Measurements from ENCODE around the gene MUC4.
"Not testable (repeated sequence)": the region's sequence is repeated elsewhere in the genome, so short reads cannot be mapped to it uniquely, and the experiment has no call there.

MUC4 gene

DNA sequence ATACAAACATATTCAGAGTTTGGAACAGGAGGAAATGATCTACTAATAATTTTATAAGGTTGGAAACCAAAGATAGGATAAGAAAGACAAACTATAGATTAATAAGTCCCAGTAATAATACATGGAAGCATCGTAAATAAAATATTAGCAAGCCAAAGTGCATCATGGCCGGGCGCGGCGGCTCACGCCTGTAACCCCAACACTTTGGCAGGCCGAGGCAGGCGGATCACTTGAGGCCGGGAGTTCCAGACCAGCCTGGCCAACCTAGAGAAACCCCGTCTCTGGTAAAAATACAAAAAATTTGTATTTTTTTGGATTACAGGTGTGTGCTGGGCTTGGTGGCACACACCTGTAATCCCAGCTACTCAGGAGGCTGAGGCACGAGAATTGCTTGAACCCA is 14.9 kb downstream of the MUC4 start:
- DNase-seq (ENCODE audit: insufficient read length) (no peak), FAIRE-seq (no peak)
- TF ChIP-seq POLR2A (IDR thresholded peaks at IDR 0.05; ENCODE audit: low read depth, low read length) = no peak

DNA sequence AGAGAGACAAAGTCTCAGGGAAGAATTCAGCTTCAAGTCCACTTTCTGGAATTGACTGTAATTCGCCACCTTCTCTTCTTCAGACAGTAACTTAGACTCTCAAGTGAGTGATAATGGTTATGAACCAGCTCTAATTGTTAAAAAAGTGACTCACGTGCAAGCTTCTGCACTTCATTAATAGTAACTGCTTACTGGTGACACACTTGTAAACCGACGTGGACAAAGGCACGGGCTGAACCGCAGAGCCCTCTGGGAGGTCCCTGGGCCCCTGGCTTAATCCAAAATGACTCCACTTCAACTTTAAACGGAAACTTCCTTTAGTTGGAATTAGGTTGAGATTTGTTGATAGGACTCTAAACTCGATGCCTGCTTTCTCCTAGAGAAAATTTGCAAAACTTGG is 17.0 kb downstream of the MUC4 start:
- no peak for FAIRE-seq
- DNase-seq (ENCODE audit: insufficient read length) = no peak

DNA sequence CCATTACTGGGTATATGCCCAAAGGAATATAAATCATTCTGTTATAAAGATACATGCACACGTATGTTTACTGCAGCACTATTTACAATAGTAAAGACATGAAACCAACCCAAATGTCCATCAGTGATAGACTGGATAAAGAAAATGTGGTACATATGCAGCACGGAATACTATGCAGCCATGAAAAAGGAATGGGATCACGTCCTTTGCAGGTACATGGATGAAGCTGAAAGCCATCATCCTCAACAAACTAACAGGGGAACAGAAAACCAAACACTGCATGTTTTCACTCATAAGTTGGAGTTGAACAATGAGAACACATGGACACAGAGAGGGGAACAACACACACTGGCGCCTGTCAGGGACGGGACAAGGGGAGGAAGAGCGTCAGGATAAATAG is 19.1 kb downstream of the MUC4 start:
- not testable (repeated sequence) for FAIRE-seq; DNase-seq (ENCODE audit: insufficient read length)

More for the DNA sequence above, 17.0 kb downstream of the MUC4 start:
- TF ChIP-seq TAF1 (IDR thresholded peaks at IDR 0.05; ENCODE audit: borderline replicate concordance, low read depth, low read length) = no peak
- TF ChIP-seq POLR2A (IDR thresholded peaks at IDR 0.05; ENCODE audit: low read depth, low read length) = no peak
- no peak for TF ChIP-seq POLR2AphosphoS5 (IDR thresholded peaks at IDR 0.05; ENCODE audit: low read depth, low read length)

DNA sequence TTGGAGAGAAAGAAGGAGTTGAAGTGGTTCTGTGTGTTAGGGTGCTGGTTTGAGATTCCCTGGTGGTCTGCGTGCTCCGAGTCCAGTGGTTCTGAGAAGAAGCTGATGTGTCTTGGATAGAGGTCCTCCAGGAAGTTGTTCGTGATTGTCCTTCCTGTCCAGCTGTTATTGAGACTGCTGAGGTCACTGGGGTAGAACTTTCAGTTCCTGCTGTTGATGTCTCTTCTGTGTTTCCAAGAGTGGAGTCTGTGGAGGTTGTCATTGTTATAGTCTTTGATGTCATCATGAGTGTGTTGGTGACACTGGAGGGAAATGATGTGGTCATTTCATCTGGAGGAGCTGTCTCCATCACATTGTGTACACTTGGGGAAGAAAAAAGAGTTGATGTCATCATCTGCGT is 20.8 kb downstream of the MUC4 start:
- TF ChIP-seq POLR2A (IDR thresholded peaks at IDR 0.05; ENCODE audit: low read depth, low read length) = no peak
- no peak for TF ChIP-seq POLR2AphosphoS5 (IDR thresholded peaks at IDR 0.05; ENCODE audit: low read depth, low read length)
- TF ChIP-seq TAF1 (IDR thresholded peaks at IDR 0.05; ENCODE audit: borderline replicate concordance, low read depth, low read length) = no peak
- no peak for DNase-seq (ENCODE audit: insufficient read length)
- no peak for FAIRE-seq

DNA sequence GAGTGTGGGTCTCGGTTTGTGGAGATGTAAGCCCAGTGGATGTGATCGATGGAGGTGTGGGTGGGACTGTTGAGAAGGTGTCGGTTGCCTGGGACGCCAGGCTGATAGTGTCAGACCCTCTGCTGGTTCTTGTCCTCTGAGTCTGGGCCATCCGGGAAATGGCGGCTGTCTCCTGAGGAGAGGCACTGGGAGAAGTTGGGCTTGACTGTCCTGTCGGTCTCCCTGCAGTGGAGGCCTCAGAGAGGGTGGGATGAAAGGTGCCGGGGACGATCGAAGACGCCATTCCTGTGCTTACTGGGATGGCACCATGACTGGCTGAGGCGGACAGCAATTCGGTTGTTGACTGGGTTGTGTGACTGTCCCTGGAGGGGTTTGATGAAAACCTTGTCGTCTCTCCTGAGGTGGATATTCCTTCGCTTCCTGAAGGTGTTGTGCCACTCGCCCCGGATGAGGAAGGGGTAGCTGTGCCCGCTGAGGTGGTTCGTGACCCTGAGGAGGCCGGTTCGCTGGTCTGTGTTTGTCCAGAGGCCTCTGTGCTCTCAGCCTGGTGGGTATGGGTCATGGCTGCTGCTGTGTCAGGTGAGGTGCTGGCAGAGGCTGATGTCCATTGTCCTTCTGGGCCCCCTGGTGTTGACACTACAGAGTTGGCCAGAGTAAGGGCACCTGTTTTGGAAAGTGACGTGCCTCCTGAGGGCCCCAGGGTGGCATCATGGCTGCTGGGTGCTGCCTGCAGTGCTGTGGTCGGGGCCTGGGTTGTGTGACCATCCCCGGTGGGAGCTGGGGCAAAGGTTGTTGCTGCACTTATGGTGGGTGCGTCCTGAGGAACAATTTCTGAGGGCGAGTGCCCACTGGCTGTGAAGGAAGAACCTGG is 22.8 kb downstream of the MUC4 start:
- no peak for TF ChIP-seq TAF1 (IDR thresholded peaks at IDR 0.05; ENCODE audit: borderline replicate concordance, low read depth, low read length)
- TF ChIP-seq POLR2AphosphoS5 (IDR thresholded peaks at IDR 0.05; ENCODE audit: low read depth, low read length) = no peak
- no peak for TF ChIP-seq POLR2A (IDR thresholded peaks at IDR 0.05; ENCODE audit: low read depth, low read length)
- FAIRE-seq (no peak), DNase-seq (ENCODE audit: insufficient read length) (no peak)

DNA sequence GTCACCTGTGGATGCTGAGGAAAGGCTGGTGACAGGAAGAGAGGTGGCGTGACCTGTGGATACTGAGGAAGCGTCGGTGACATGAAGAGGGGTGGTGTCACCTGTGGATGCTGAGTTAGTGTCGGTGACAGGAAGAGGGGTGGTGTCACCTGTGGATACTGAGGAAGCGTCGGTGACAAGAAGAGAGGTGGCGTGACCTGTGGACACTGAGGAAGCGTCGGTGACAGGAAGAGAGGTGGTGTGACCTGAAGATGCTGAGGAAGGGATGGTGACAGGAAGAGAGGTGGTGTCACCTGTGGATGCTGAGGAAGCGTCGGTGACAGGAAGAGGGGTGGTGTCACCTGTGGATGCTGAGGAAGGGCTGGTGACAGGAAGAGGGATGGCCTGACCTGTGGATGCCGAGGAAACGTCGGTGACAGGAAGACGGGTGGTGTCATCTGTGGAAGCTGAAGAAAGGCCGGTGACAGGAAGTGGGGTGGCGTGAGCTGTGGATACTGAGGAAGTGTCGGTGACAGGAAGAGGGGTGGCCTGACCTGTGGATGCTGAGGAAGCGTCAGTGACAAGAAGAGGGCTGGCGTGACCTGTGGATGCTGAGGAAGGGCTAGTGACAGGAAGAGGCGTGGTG is 25.8 kb downstream of the MUC4 start:
- DNase-seq (ENCODE audit: insufficient read length); FAIRE-seq: not testable (repeated sequence)

DNA sequence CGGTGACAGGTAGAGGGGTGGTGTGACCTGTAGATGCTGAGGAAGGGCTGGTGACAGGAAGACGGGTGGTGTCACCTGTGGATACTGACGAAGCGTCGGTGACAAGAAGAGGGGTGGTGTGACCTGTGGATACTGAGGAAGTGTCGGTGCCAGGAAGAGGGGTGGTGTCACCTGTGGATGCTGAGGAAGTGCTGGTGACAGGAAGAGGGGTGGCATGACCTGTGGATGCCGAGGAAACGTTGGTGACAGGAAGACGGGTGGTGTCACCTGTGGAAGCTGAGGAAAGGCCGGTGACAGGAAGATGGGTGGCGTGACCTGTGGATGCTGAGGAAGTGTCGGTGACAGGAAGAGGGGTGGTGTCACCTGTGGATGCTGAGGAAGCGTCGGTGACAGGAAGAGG is 27.7 kb downstream of the MUC4 start:
- DNase-seq (ENCODE audit: insufficient read length); FAIRE-seq: not testable (repeated sequence)

DNA sequence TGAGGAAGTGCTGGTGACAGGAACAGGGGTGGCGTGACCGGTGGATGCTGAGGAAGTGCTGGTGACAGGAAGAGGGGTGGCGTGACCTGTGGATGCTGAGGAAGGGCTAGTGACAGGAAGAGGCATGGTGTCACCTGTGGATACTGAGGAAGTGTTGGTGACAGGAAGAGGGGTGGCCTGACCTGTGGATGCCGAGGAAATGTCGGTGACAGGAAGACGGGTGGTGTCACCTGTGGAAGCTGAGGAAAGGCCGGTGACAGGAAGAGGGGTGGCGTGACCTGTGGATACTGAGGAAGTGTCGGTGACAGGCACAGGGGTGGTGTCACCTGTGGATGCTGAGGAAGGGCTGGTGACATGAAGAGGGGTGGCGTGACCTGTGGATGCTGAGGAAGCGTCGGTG is 30.5 kb downstream of the MUC4 start:
- FAIRE-seq; DNase-seq (ENCODE audit: insufficient read length): not testable (repeated sequence)

DNA sequence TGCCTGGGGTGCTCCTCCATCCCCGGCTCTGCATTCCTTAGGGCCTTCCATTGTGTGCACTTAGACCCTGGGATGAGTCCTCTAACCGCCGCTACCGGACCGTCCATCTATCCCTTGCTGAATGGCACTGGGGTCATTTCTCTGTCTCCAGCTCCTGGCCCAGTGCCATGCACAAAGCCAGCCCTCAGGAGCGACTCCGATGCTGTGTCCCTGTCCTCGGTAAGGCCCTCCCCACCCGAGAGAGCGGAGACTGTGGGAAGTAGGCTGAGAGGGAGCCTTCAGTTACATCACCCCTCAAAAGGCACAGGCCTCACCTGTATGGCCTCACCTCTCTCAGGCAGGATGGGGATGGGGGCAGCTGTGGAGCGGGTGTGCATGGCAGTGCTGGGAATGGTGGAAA is 33.8 kb downstream of the MUC4 start:
- no peak for TF ChIP-seq TAF1 (IDR thresholded peaks at IDR 0.05; ENCODE audit: borderline replicate concordance, low read depth, low read length)
- TF ChIP-seq POLR2AphosphoS5 (IDR thresholded peaks at IDR 0.05; ENCODE audit: low read depth, low read length) = no peak
- TF ChIP-seq POLR2A (IDR thresholded peaks at IDR 0.05; ENCODE audit: low read depth, low read length) = no peak
- FAIRE-seq (no peak), DNase-seq (ENCODE audit: insufficient read length) (no peak)

DNA sequence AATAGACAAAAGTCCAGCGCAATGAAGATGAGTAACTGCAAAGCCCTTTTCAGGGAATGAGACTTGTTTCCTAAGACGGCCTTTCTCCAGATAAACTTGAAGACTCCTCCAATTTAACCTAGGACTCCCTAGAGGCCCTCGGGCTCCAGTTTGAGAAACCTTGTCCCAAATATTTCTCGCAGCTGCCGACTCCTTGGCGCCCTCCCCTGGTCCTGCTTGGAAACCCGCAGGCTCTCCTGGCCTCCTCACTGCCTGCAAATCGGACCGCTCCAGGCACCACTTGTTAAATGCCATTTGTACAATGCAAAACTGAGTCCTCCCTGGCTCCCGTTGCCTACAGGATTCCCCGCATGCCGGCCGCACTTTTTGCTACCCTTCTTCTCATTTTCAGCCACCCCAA is 36.8 kb downstream of the MUC4 start:
- DNase-seq (ENCODE audit: insufficient read length) = no peak
- FAIRE-seq = no peak
- TF ChIP-seq POLR2AphosphoS5 (IDR thresholded peaks at IDR 0.05; ENCODE audit: low read depth, low read length) (no peak), POLR2A (IDR thresholded peaks at IDR 0.05; ENCODE audit: low read depth, low read length) (no peak), TAF1 (IDR thresholded peaks at IDR 0.05; ENCODE audit: borderline replicate concordance, low read depth, low read length) (no peak)

DNA sequence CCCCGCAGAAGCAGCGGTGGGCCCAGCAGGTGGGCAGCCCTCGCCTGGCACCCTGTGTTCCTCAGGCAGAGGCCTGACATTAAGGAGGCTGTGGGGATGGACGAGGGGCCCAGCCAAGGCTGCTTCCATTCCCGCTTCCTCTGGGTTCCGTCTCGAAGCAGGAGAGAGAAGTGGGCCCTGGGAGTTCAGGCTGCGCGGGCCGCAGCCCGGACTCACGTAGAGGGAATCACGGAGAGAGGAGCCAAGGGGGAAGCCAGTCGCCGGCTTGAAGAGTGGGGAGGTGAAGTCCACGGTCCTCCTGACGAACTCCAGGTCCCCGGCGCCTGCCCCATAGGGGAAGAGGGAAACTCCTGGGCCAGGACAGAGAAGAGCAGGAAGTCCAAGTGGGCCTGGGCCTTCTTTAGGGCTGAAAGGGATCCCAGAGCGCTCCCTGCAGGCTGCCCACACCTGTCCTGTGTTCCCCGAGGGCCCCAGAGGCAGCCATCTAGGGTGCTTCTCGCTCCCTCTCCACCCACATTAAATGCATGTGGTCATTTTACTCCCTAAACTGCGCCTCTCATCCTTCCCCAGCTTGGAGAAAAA is 37.7 kb downstream of the MUC4 start:
- TF ChIP-seq TAF1 (IDR thresholded peaks at IDR 0.05; ENCODE audit: borderline replicate concordance, low read depth, low read length) (no peak), POLR2A (IDR thresholded peaks at IDR 0.05; ENCODE audit: low read depth, low read length) (no peak), POLR2AphosphoS5 (IDR thresholded peaks at IDR 0.05; ENCODE audit: low read depth, low read length) (no peak)

DNA sequence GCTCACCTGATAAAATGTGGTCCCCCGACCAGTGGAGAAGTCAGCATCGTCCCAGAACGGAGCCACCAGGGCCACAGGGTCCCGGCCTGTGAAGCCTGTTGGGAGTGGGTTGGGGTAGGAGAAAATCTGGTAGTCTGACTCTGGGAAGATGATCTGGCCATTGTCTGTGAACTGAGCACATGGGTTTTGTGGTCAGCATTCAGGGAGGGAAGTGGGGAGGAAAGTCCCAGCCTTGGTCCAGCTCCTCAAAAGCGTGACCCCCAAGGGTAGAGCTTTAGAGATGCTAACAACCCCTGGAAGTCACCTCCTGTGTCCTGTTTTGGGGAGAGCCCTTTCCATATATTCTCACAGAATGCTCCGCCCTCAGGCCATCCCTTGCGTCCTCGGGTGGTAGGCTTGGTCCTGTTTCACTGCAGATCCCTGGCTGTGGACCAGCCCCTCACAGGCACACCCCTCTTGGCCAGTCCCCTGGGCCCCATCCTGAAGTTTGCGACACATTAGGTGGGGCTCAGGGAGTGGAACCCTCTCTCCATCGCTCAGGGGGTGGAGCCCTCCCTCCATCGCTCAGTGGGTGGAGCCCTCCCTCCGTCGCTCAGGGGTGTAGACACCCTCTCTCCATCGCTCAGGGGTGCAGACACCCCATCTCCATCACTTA is 40.0 kb downstream of the MUC4 start:
- FAIRE-seq = no peak
- DNase-seq (ENCODE audit: insufficient read length) = no peak
- no peak for TF ChIP-seq TAF1 (IDR thresholded peaks at IDR 0.05; ENCODE audit: borderline replicate concordance, low read depth, low read length)
- TF ChIP-seq POLR2AphosphoS5 (IDR thresholded peaks at IDR 0.05; ENCODE audit: low read depth, low read length) = no peak
- no peak for TF ChIP-seq POLR2A (IDR thresholded peaks at IDR 0.05; ENCODE audit: low read depth, low read length)

More for the DNA sequence above, 37.7 kb downstream of the MUC4 start:
- no peak for DNase-seq (ENCODE audit: insufficient read length)
- FAIRE-seq = no peak

DNA sequence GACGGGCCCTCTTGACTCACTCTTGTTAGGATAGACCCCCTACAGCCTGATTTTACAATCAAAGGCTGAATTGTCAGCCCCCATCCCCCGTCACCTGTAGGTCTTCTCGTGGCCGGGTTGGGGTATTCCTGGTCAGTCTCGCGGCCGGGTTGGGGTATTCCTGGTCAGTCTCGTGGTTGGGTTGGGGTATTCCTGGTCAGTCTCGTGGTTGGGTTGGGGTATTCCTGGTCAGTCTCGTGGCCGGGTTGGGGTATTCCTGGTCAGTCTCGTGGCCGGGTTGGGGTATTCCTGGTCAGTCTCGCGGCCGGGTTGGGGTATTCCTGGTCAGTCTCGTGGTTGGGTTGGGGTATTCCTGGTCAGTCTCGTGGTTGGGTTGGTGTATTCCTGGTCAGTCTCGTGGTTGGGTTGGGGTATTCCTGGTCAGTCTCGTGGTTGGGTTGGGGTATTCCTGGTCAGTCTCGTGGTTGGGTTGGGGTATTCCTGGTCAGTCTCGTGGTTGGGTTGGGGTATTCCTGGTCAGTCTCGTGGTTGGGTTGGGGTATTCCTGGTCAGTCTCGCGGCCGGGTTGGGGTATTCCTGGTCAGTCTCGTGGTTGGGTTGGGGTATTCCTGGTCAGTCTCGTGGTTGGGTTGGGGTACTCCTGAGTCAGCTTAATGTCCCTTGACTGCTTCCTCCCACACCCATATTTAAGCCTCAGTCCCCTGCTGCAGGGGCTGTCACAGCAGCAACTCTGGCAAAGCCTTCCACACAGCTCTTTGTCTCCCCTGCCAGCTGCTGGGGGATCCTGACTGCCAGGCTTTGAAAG is 40.7 kb downstream of the MUC4 start:
- not testable (repeated sequence) for DNase-seq (ENCODE audit: insufficient read length); FAIRE-seq

All from GM12892 (cell line).